ENCODE results near the gene TMEM151B. TPM values are rescaled to one million over a fixed set of nuclear protein-coding genes. Genes with fewer than 3 reads are reported as not detected.

Gene TMEM151B
- total RNA-seq, 1 donor = under 0.01 TPM

- no peak for DNase-seq (ENCODE audit: low read depth in 2 of 3, low spot score in 2 of 3)
These were observed 7.5 kb upstream of the TMEM151B start for GRCh38 chr6:44262467-44263353.

GRCh38 chr6:44263354-44264100, 6.7 kb upstream of the TMEM151B start:
- DNase-seq (ENCODE audit: low read depth in 2 of 3, low spot score in 2 of 3) = peak in 2 of 3 donors; percentile 68 to 71

GRCh38 chr6:44264154-44265006, 5.9 kb upstream of the TMEM151B start:
- DNase-seq (ENCODE audit: low read depth in 2 of 3, low spot score in 2 of 3) = peak in 2 of 3 donors; percentile 84 to 89

GRCh38 chr6:44265007-44265721, 5.1 kb upstream of the TMEM151B start, which contains the start of gene NFKBIE:
NFKBIE (minus strand) TSS chr6:44265551; CDS start chr6:44265346, 205 bp downstream.
- peak; percentile 89 to 94 (median 93) for DNase-seq (ENCODE audit: low read depth in 2 of 3, low spot score in 2 of 3)

GRCh38 chr6:44265722-44266233, 4.5 kb upstream of the TMEM151B start:
- no peak for DNase-seq (ENCODE audit: low read depth in 2 of 3, low spot score in 2 of 3)

GRCh38 chr6:44266347-44266746, 3.9 kb upstream of the TMEM151B start:
- no peak for DNase-seq (ENCODE audit: low read depth in 2 of 3, low spot score in 2 of 3)

GRCh38 chr6:44267252-44267651, 3.0 kb upstream of the TMEM151B start:
- no peak for DNase-seq (ENCODE audit: low read depth in 2 of 3, low spot score in 2 of 3)

- DNase-seq (ENCODE audit: low read depth in 2 of 3, low spot score in 2 of 3) = peak in 1 of 3 donors; percentile 56
These were observed 2.1 kb upstream of the TMEM151B start for GRCh38 chr6:44268095-44268628.

GRCh38 chr6:44269178-44269920, 901 bp upstream of the TMEM151B start:
- DNase-seq (ENCODE audit: low read depth in 2 of 3, low spot score in 2 of 3) = no peak

- no peak for DNase-seq (ENCODE audit: low read depth in 2 of 3, low spot score in 2 of 3)
These were observed 516 bp downstream of the TMEM151B start for GRCh38 chr6:44270526-44271405.

GRCh38 chr6:44271406-44271723, 1.1 kb downstream of the TMEM151B start:
- DNase-seq (ENCODE audit: low read depth in 2 of 3, low spot score in 2 of 3) = no peak

- no peak for DNase-seq (ENCODE audit: low read depth in 2 of 3, low spot score in 2 of 3)
These were observed 1.7 kb downstream of the TMEM151B start for GRCh38 chr6:44271914-44272313.

- no peak for DNase-seq (ENCODE audit: low read depth in 2 of 3, low spot score in 2 of 3)
These were observed 2.3 kb downstream of the TMEM151B start for GRCh38 chr6:44272529-44272928.

GRCh38 chr6:44272999-44273566, 2.8 kb downstream of the TMEM151B start:
- DNase-seq (ENCODE audit: low read depth in 2 of 3, low spot score in 2 of 3) = no peak

GRCh38 chr6:44273617-44274016, 3.4 kb downstream of the TMEM151B start:
- no peak for DNase-seq (ENCODE audit: low read depth in 2 of 3, low spot score in 2 of 3)

GRCh38 chr6:44275271-44275748, 5.1 kb downstream of the TMEM151B start:
- DNase-seq (ENCODE audit: low read depth in 2 of 3, low spot score in 2 of 3) = no peak
